ENCODE data around the gene PRTFDC1.

The PRTFDC1 gene

DNA sequence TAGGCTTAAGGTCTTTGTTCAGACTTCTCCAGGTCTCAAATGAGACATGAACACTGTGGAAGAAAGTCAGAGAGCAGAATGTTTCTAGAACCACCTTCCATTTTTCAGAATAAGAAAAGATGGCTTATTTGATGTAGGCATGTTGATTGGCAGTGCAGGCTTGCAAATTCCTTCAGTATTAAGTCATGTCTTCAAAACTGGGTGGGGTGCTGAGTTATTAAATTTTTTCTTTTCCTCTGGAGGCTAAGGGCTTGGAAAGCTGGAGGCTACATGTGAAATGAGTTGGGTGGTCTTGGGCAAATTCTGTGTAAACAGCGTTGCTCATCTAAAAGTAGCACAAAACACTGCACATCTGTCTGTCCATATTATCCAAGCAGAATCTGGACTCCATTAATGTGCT lies 62.8 kb downstream of the PRTFDC1 start:
- TF ChIP-seq, protein P1, sequence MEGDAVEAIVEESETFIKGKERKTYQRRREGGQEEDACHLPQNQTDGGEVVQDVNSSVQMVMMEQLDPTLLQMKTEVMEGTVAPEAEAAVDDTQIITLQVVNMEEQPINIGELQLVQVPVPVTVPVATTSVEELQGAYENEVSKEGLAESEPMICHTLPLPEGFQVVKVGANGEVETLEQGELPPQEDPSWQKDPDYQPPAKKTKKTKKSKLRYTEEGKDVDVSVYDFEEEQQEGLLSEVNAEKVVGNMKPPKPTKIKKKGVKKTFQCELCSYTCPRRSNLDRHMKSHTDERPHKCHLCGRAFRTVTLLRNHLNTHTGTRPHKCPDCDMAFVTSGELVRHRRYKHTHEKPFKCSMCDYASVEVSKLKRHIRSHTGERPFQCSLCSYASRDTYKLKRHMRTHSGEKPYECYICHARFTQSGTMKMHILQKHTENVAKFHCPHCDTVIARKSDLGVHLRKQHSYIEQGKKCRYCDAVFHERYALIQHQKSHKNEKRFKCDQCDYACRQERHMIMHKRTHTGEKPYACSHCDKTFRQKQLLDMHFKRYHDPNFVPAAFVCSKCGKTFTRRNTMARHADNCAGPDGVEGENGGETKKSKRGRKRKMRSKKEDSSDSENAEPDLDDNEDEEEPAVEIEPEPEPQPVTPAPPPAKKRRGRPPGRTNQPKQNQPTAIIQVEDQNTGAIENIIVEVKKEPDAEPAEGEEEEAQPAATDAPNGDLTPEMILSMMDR (conservative IDR thresholded peaks at IDR 0.05) = no peak
- H3K27ac ChIP-seq = no peak overlapping the region

DNA sequence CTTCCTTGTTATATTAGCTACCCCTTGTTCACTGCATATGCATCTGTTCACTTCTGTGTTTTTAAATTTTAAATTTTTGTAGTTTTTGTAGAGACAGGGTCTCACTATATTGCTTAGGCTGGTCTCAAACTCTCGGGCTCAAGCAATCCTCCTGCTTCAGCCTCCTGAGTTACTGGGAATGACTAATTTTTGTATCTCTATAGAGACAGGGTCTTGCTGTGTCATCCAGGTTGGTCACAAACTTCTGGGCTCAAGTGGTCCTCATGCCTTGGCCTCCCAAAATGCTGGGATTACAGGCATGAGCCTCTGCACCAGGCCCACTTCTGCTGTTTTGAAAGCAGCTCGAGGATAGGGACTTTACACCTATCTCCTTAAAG lies 64.6 kb downstream of the PRTFDC1 start:
- TF ChIP-seq, protein P1 (conservative IDR thresholded peaks at IDR 0.05) = no peak
- no peak overlapping the region for H3K27ac ChIP-seq

DNA sequence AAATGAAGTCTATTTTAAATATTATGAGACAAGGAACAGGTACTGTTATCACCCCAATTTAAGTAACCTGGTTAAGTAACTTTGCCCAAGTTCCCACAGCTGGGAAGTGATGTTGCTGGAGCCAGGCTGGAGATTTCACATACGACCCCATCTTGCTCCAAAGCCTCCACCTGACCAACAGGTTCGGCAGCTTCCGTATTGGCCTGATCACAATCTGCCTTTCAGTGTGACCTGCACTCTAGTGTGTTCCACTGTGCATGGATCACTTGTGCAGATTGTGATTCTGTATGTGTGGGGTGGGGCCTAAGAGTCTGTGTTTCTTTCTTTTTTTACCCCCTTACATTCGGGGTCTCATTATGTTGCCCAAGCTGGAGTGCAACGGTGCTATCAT lies 66.1 kb downstream of the PRTFDC1 start:
- TF ChIP-seq, protein P1 (conservative IDR thresholded peaks at IDR 0.05) = no peak
- H3K27ac ChIP-seq = peak overlapping the region; percentile 34; the same call in 1 of the 2 replicates

DNA sequence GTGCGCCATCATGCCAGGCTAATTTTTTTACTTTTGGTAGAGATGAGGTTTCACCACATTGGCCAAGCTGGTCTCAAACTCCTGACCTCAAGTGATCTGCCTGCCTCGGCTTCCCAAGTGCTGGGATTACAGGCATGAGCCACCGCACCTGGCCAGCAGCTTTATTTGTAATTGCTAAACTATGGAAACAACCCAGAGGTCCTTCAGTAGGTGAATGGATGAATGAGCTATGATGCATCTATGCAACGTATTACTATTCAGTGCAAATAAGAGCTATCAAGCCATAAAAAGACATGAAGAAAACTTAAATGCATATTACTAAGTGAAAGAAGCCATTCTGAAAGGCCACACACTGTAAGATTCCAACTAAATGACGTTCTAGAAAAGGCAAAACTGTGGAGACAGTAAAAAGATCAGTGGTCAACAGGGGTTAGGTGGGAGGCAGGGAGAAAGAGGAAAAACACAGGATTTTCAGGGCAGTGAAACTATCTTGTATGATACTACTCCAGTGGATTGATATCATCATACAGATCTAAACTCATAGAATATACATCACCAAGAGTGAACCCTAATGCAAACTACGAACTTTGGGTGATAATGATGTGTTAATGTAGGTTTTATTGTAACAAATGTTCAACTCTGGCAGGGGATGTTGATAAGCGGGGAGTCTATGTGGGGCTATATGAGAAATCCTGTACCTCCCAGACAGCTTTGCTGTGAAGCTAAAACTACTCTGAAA lies 66.7 kb downstream of the PRTFDC1 start:
- TF ChIP-seq, protein P1 (conservative IDR thresholded peaks at IDR 0.05) = no peak
- peak overlapping the region; percentile 34; the same call in 1 of the 2 replicates for H3K27ac ChIP-seq

DNA sequence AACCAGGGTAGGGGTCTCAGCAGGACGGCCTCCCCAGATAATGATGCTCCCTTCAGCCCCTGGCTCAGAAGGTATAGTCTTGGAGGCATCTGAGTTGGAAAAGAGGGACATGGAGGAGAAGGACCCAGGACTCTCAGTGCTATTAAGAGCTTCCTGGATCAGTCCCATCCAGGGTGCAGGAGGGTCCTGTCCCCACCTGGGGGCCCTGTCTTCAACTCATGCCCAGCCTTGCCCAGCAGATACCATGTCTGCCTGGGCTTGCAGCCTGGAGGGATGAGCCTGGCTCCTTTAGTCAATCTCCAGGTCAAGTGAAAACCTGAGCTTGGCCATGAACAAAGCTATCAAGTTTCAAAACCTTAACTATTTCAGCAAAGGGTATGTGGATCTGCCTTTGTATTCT lies 67.6 kb downstream of the PRTFDC1 start:
- no peak overlapping the region for H3K27ac ChIP-seq
- TF ChIP-seq, protein P1 (conservative IDR thresholded peaks at IDR 0.05) = no peak

DNA sequence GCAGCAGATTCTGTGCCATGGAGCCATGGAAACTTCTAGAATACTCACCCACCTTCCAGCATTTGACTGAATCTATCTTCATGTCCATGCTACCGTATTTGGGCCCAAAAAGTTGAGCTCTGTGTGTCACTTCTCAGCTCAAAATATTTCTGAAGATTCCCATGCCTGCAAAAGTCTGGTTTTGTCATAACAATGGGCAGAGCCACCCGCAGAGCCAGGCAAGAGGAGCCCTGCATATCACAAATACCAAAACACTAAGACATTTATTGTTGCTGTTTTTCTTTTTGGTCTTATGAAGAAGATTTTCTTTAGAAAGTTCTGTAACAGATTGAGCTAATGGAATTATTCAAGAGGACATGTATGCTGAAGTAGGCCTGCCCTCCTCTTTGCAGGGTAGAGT lies 68.1 kb downstream of the PRTFDC1 start:
- TF ChIP-seq, protein P1 (conservative IDR thresholded peaks at IDR 0.05) = no peak
- no peak overlapping the region for H3K27ac ChIP-seq

DNA sequence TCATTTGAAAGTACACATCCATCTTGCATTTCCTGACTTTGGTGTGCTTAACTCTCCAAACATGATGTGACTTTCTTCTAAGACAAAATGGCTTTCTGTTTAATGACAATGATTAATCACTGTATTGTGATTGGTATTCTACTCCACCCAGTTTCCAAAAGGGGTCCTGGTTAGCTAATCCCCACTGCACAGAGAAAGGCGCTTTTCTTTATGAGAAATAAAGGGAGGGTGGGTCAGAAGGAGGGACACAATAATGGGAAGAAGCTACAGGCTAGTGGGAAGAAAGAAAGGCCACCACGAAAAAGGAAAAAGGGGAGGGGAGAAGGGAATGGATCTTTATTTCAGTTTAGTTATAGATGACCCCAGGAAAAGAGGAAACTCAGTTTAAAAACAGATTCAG lies 69.2 kb downstream of the PRTFDC1 start:
- TF ChIP-seq, protein P1 (conservative IDR thresholded peaks at IDR 0.05) = no peak
- no peak overlapping the region for H3K27ac ChIP-seq
